LNCaP clone FGC (cell line): ENCODE measurements around the gene RUNX3.

Experiments used
- DNase-seq: peaks from one replicate; pipeline ENCODE4 v3.0.0-alpha.2; 2011; ENCODE audit warnings: low read depth
- H3K4me3 ChIP-seq: 2 replicates; pipeline ENCODE4 v1.5.1; 2011; ENCODE audit warnings: mild to moderate bottlenecking, low read depth, low read length, control low read depth
- CTCF ChIP-seq: IDR thresholded peaks from 2 replicates; pipeline ENCODE4 v1.5.1; 2012; ENCODE audit warnings: mild to moderate bottlenecking; ENCODE audit not compliant: control insufficient read depth, insufficient read depth; ENCODE audit errors: extremely low read depth

Gene RUNX3

DNA sequence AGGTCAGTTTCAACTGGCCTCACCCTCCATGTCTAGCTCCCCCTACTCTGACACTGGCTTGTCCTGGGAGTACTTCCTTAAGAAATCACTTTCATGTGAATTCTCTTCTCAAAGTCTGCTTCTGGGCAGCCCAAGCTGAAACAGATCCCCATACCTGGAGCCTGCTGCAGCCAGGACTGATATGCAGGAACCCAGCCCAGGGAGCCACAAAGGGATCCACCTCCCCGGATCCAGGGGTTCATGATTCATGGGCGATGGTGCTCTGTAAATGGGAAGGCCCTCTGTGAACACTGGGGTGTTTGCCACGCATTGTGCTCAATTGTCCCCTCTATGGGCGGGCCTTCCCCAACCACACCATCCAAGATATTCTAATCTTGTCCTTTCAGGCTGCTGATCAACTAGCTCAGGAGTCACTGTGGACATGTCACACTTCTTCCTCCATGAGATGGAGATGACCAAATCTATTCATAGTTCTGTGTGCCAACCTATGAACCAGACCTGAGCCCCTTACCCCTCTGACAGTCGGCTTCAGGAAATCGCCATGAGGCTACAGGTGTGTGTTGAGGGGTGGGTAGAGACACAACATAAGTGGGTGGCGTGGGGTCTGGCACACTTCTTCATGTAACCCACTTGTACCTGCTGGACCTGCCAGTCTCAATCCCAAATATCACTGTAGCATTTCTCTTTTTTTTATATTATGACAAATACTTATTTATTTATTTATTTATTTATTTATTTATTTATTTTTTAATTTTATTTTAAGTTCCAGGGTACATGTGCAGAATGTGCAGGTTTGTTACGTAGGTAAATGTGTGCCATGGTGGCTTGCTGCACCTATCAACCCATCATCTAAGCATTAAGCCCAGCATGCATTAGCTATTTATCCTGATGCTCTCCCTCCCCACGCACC lies 41.8 kb downstream of the RUNX3 start:
- TF ChIP-seq CTCF = no peak
- no peak overlapping the region for H3K4me3 ChIP-seq
- DNase-seq = no peak

DNA sequence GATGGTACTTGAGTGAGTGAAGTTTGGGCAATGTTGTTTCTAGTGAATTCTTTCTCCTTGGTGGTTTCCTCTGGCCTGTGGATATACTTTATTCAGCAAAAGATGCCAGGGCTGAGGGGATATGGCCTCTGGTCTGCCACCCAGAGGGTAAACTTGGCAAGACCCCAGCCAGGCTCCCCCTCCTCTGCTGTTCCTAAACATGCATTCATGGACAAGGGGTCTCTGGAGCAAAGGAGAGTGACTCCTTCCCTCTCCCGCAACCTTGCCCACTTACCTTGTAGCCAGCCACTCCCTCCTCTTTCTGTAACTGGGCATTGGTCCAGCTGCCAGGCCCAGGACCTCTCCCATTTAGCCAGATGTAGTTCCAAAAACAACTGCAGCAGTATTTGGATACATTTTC lies 43.8 kb downstream of the RUNX3 start:
- DNase-seq = no peak
- no peak overlapping the region for H3K4me3 ChIP-seq
- TF ChIP-seq CTCF = no peak

- no peak for TF ChIP-seq CTCF
- DNase-seq = no peak
- H3K4me3 ChIP-seq = no peak overlapping the region
Measured at GRCh38 chr1:24884751-24885150, 45.3 kb downstream of the RUNX3 start.

- DNase-seq = no peak
- no peak overlapping the region for H3K4me3 ChIP-seq
- TF ChIP-seq CTCF = no peak
Measured at GRCh38 chr1:24881034-24881433, 49.0 kb downstream of the RUNX3 start.

DNA sequence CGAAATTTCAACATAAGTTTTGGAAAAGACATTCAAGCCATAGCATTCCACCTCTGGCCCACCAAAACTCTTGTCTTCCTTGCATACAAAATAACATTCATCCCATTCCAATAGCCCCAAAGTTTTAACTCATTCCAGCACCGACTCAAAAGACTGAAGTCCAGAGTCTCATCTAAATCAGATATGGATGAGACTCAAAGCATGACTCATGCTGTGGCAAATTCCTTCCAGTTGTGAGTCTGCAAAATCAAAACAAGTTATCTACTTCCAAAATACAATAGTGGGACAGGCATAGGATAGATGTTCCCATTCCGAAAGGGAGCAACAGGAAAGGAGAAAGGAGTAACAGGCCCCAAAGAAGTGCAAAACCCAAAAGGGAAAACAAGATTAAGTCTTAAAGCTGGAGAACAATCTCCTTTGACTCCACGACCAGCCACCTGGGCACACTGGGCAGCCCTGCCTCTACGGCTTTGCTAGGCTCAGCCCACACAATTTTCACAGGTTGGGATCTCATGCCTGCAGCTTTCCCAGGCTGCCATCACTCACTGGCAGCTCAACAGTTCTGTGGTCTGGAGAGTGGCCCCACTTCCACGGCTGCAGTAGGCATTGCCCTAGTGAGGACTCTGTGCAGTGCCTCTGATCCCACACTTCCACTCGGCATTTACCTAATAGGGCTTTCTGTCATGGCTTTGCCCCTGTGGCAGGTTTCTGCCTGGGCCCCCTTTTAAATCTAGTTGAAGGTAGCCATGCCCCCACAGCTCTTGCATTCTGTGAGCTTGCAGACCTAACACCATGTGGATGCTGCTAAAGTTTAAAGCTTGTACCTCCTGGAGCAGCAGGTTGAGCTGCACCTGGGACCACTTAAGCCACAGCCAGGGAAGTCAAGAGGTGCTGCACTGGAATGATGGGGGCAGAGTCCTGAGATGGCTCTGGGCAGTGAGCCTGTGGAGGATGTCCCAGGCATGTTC lies 51.0 kb downstream of the RUNX3 start:
- H3K4me3 ChIP-seq = no peak overlapping the region
- DNase-seq = no peak
- no peak for TF ChIP-seq CTCF

DNA sequence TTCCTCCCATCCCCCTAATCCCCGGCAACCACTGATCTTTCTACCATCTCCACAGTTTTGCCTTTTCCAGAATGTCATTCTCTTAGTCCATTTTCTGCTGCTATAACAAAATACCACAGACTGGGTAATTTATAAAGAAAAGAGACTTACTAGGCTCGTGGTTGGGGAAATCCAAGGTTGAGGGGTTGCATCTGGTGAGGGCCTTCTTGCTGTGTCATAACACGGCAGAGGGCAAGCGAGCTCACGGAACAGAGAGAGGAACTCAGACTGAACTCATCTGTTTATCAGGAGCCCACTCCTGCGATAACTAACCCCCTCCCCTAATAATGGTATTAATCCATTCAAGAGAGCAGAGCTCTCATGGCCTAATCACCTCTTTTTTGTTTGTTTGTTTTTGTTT lies 52.0 kb downstream of the RUNX3 start:
- no peak for DNase-seq
- no peak for TF ChIP-seq CTCF
- no peak overlapping the region for H3K4me3 ChIP-seq
